Measurements from ENCODE around the gene PTCH2. TPM values are rescaled to one million over a fixed set of nuclear protein-coding genes. Genes with fewer than 3 reads are reported as not detected.

Gene PTCH2
- total and polyA plus RNA-seq, 2 of the 13 experiments (the other 11 are each of a cell fraction or from before 2014, with no cell fraction given): 0.60 to 1.5 TPM

- no peak for TF ChIP-seq ZNF773 (CRISPR knock-in tag; IDR thresholded peaks at IDR 0.05; ENCODE audit: borderline replicate concordance)
- TF ChIP-seq ZNF607 (CRISPR knock-in tag; IDR thresholded peaks at IDR 0.05; ENCODE audit: borderline replicate concordance): 0 out of 2 replicates have a peak, but pooled peaks have one; percentile 34
- peak; percentile 88 for TF ChIP-seq ARNT2 (CRISPR knock-in tag; IDR thresholded peaks at IDR 0.05; ENCODE audit: low read depth)
- no peak for TF ChIP-seq GLI4 (CRISPR knock-in tag; IDR thresholded peaks at IDR 0.05; ENCODE audit: borderline replicate concordance)
- TF ChIP-seq FOXA1 (IDR thresholded peaks at IDR 0.05): no peak
- no peak for TF ChIP-seq FOXA1 (CRISPR knock-in tag; IDR thresholded peaks at IDR 0.05)
- TF ChIP-seq RARA (CRISPR knock-in tag; IDR thresholded peaks at IDR 0.05): 0 out of 2 replicates have a peak, but pooled peaks have one; percentile 30
- TF ChIP-seq ZNF24 (IDR thresholded peaks at IDR 0.05): no peak
- no peak for TF ChIP-seq XBP1 (CRISPR knock-in tag; IDR thresholded peaks at IDR 0.05)
- no peak; the same call in 1 of the 2 replicates for TF ChIP-seq ZNF367 (CRISPR knock-in tag; IDR thresholded peaks at IDR 0.05; ENCODE audit: borderline replicate concordance)
- TF ChIP-seq ZNF468 (CRISPR knock-in tag; IDR thresholded peaks at IDR 0.05): no peak
- TF ChIP-seq ZNF30 (CRISPR knock-in tag; IDR thresholded peaks at IDR 0.05): 0 out of 2 replicates have a peak, but pooled peaks have one; percentile 50
- TF ChIP-seq DMAP1 (CRISPR knock-in tag; IDR thresholded peaks at IDR 0.05): peak; percentile 77
- TF ChIP-seq MLX (CRISPR knock-in tag; IDR thresholded peaks at IDR 0.05): no peak
- no peak for TF ChIP-seq FIP1L1 (IDR thresholded peaks at IDR 0.05; ENCODE audit: borderline replicate concordance, insufficient read depth, low read depth, low read length)
- no peak for TF ChIP-seq ELK4 (CRISPR knock-in tag; IDR thresholded peaks at IDR 0.05; ENCODE audit: borderline replicate concordance)
- TF ChIP-seq ZNF841 (CRISPR knock-in tag; IDR thresholded peaks at IDR 0.05; ENCODE audit: borderline replicate concordance): no peak
- TF ChIP-seq NBN (conservative IDR thresholded peaks at IDR 0.05): no peak
- no peak for TF ChIP-seq PREB (CRISPR knock-in tag; IDR thresholded peaks at IDR 0.05)
- TF ChIP-seq ATF7 (IDR thresholded peaks at IDR 0.05): no peak
- 0 out of 2 replicates have a peak, but pooled peaks have one; percentile 8 for TF ChIP-seq ATF7 (CRISPR knock-in tag; IDR thresholded peaks at IDR 0.05)
- TF ChIP-seq GABPA (IDR thresholded peaks at IDR 0.05; ENCODE audit: low read depth, low read length): peak; percentile 71
- TF ChIP-seq GABPA (CRISPR knock-in tag; IDR thresholded peaks at IDR 0.05; ENCODE audit: low read depth): peak; percentile 75
- TF ChIP-seq MLXIP (CRISPR knock-in tag; IDR thresholded peaks at IDR 0.05; ENCODE audit: borderline replicate concordance): no peak
- peak; percentile 67; the same call in 1 of the 2 replicates for TF ChIP-seq FOXC1 (CRISPR knock-in tag; IDR thresholded peaks at IDR 0.05; ENCODE audit: borderline replicate concordance)
- no peak for TF ChIP-seq POLR2AphosphoS2 (IDR thresholded peaks at IDR 0.05; ENCODE audit: low read depth, low read length)
Measured at GRCh38 chr1:44784094-44785028, 58.7 kb downstream of the PTCH2 start (continued).

Data from HepG2 (cell line).